Left lobe of liver (tissue), 2 donors: Measurements from ENCODE around the gene CNMD. TPM values are rescaled to one million over a fixed set of nuclear protein-coding genes. Genes with fewer than 3 reads are reported as not detected.

Experiments
- ATAC-seq: fragments of 200-7000 bp; cut with Tn5 transposase; one replicate; pipeline ENCODE4 v1.9.1; 2020; ENCODE audit warnings: mild to moderate bottlenecking, moderate library complexity
- DNase-seq: peaks from one replicate; pipeline ENCODE4 v3.0.0-alpha.2; 2020; ENCODE audit warnings: low spot score
- total RNA-seq: library from RNA; stranded (reverse); gene quantifications from one replicate; pipeline ENCODE4 v1.2.1, GENCODE V29; 2021
- donor health status: DM: no; HTN: no; CAD: no; lungs with moderate emphysema.
- donor health status: DM: no; HTN: yes; CAD: no.

CNMD gene
- total RNA-seq: not detected

DNA sequence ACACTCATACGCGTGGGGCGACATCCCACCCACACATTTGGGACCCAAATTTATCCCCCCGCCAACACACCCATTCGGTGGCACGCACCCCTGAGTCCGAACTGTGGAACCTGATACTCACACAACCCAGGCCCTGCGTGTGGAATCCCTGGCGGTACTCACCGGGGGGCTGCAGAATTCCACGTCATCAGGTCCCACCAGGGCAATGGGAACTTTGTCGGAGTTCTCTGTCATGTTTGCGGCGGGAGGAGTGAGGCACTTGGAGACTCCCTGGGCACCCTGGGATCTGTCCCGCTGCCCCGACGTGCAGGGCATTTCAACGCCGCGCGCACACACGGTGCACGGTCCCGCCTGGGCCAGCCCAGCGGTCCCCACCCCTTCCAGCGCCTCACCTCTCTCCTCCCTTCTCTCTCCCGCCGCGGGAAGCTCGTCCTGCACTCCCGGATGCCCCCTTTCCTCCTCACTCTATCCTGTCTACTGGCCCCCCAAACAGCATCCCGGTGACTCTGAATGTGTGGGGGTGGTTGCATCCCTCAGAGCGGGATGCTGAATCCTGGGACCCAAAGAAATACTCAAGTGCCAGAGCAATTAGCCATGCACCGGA lies at the start of gene CNMD:
TSS of gene CNMD (minus strand) at position 353 of the 604 bp plus-strand sequence. CDS start at position 234, 119 bp downstream.
- ATAC-seq (no peak), DNase-seq (no peak)

DNA sequence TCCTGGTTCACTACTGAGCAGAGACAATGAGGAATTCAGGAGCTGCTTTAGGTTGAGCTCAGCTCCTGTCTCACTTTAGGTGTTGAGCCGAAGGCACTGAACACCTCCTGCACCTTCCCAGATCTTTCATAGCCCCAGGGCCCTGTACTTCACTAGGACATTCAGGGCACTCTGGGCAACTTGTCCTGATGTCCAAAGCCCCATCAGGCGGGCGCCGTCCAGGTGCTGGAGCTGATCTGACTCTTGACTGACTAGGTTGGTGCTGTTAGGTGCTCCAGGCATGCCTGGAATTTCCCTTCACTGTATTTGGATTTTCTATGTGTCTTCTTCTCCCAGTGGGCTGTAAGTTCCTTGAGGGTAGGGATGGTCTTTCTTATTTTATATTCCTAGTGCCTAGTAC lies 48.4 kb upstream of the CNMD start:
- ATAC-seq (no peak), DNase-seq (no peak)

DNA sequence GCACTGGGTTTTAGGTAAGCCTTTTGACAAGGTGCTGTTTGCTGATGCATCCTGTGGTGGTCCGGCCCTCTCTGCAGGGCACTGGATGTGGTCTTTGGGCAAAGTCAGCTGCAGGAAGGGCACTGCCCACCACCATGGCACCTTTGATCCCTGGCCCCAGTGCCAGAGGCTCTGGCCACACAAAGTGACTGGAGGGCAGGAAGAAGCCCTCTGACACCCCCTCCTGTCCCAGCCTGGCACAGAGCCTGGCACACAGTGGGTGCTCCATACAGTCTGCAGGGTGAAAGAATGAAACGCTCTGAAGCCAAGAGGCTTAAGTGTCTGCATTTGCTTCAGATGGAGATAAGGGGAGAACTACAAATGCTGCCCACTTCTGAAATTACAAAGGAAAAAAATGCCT lies 47.6 kb upstream of the CNMD start:
- ATAC-seq (no peak), DNase-seq (no peak)

DNA sequence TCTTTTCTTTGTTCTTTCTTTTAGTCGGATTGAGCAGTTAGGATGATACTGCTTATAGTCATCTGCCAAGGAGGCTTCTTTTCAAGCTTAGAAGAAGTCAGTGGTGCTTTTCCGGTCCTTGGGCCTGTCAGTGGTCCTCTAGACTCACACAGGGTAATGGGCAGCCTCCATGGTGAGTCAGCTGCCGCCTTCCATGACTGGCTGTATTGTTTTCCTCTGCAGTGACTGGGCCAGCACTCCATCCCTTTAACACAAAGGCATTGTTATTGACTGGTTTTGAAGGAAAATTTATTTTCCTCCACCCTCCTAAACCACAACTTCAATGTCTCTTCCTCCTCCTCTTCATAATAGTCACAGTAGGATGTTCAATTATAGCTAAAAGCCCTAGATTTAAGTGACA lies 47.1 kb upstream of the CNMD start:
- no peak for DNase-seq
- no peak for ATAC-seq

DNA sequence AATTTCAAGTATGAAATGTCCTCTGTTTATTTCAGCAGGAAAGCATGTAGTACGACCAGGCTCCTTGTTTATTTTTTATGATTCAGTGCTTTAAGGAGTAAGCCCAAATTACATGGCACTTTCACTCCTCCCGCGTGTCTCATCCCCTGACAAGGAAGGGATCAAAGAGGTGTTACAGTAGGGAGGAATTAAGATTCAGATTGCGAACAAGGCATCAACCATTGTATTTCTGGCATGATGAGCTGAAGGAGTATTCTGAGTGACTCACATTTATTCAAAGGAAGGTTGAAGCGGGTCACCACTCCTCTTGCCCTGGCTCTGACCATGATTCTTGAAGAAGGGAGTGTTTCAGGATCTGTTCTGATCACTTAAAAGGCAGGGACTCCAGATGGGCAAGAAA lies 46.1 kb upstream of the CNMD start:
- ATAC-seq (no peak), DNase-seq (no peak)

- DNase-seq: no peak
Measured at GRCh38 chr13:52784591-52785340, 45.1 kb upstream of the CNMD start.

DNA sequence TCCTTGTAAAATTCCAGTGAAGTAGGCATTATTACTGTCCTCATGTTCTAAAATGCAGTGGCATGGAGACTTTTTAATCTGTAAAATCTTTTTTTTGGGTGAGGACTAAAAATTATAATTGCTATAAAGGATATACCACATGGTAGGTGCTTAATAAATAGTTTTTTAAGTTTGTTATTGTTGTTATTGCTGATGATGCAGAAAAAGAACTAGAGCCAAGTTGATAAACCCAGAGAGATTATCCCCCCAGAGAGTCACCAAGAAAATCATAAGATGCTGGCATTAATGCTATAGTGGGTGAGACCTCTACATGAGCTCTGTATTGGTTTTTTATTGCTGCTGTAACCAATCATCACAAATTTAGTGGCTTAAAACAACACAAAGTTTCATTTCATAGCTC lies 44.3 kb upstream of the CNMD start:
- no peak for DNase-seq
- no peak for ATAC-seq

More at GRCh38 chr13:52784591-52785340, 45.1 kb upstream of the CNMD start:
- no peak for ATAC-seq

DNA sequence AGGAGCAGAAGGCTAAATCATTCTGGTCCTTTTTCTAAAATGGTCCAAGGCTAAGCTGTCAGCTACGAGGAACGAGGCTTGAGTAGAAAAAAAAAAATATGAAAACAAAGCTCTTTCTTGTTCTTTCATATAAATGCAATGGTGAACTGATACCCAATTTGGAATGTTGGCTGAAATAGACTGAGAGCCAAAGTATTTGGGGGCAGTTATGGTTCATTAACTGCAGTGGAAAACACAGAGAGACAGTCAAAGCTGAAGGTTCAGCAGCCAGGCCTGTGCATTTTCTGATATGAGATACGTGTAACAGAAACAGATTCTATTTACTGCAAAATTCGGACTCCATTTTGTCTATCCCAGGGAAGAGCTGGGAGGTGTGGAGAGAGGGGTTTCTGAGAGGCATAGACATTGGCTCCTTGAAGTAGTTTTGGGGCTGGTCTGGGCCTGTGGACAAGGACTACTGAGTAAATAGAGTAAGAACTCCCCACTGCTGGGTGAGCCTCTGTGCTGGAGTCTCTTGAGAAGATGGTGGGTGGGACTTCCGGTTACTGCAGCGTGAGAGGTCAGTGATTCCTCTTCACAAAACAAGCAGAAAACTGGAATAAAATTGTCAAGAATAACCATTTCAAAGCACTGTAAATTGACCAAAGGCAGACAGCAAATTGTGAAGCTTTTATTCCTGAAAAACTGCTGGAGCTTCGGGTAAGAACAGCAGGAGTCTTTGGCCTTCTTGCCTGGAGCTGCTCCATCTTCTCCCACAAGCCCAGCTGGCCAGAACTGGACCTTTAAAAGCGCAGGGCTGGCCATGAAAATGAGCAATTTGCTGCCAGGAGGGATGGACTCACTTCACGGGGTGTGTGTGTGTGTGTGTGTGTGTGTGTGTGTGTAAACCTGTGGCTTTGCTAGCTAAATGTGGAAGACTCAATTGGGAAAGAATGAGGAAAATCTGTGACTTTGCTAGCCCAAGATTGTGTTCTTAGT lies 43.1 kb upstream of the CNMD start:
- no peak for ATAC-seq

GRCh38 chr13:52780611-52781010 lies 41.0 kb upstream of the CNMD start:
- no peak for ATAC-seq
- DNase-seq: no peak

More for the DNA sequence above, 43.1 kb upstream of the CNMD start:
- no peak for DNase-seq

DNA sequence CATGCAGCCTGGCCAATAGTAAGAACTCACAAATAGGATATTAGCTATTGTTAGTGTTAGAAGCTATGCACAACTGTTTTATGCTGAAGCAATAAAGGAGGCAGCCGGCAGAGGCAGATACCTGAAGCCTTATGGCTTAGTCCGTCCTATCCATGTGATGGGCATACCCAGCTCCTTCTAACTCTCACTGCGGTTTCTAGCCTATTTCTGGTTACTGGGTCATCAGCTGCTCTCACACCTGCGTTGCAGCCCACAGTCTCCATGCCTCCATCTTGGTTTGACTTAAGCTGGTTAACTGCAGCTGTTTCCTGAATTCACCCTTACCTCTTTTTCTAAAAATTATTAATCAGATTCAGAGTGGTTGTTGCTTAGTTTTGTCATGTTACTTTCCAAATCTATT lies 40.5 kb upstream of the CNMD start:
- no peak for DNase-seq
- no peak for ATAC-seq

- no peak for ATAC-seq
- DNase-seq: no peak
Measured at GRCh38 chr13:52779103-52779502, 39.5 kb upstream of the CNMD start.

DNA sequence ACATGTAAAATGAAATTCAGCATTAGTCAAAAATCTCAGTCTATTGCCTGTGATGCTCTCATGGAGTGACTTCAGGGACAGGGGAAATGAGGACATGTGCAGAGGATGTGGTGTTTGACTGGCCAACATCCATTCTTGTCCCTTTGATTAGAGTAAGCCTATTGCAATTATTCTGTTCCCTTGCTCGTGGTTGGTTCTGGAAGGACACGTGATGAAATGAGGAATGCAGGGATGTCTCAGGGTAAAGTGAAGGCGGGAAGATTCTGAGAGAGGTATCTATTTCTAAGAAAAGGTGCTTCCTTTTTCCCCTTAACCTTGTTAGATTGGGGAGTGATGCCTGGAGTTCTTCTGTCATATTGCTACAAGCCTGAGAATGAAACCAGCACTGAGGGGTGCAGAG lies 37.1 kb upstream of the CNMD start:
- ATAC-seq (no peak), DNase-seq (no peak)

DNA sequence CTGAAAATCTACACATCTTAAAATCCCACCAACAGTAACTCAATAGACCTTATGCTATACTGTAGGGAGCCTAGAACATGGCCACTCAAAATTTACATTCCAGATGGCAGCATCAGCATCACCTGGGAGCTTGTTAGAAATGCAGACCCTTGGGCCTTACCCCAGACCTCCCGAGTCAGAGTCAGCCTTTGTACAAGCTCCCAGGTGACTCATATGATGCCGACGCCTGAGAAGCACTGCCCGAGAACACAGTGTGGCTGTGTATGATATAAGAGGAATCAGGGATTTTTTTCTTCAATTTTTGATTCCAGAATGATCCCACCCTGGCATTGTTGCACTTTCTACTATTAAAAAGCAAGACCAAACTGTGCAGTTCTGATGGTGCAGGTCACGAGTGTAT lies 35.9 kb upstream of the CNMD start:
- ATAC-seq: no peak
- no peak for DNase-seq

DNA sequence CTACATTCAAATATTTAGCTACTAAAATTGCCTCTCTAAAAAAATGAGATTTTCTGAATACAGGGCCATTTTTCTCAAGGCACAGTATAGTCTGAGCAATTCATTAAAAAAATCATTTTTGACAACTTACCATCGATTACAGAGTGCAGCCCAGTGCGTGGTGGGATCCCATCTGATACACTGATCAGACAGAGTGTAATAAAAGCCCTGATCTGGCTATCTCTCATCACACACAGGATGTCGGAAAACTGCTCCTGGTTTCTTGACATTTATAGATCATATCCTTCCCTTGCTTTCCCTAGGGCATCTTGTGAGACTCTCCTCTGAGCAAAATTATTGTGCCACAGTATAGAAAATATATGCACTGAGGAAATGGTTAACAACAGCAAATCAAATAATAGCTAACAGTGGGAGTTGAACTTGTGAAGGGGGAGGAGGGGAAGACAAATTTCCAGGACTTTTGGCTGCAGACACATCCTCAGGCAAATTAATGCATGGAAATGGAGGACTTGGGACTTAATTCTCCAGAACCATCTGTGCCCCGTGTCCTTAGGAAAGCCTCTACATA lies 28.4 kb upstream of the CNMD start:
- no peak for DNase-seq
- no peak for ATAC-seq

DNA sequence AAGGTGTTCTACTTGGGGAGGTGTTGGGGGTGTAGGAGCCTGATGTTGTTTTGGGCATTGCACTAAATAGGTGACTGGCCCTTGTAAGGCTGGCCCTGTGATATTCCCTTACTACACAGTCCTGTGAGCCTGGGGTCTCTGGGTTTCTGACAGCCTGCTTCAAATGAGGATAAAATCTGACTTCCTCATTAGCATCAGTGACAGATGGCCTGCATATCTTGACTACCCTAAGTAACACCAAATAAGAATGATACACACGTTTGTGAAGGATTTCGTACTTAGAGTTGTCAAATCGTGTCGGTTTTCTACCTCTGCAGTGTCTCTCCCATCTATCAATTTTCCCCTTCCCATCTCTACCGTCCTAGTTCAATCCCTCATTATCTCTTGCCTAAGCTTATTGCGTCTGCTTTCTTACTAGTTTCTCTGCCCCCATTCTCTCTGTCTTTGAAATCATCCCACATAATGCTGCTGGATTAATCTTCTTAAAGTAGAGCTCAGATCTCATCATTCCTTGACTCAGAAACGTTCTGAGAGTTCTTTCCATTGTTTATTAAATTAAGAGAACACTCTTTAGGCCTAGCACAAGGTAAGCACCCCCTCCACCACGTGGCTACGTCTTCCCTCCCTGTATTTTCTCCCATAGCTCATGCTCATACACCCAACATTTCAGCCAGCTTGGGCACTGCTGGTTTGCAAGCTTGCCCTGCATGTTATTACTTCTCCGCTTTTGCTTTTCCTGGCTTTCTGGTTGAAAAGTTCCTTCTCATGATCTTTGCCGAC lies 26.2 kb upstream of the CNMD start:
- ATAC-seq: no peak
- DNase-seq: no peak

DNA sequence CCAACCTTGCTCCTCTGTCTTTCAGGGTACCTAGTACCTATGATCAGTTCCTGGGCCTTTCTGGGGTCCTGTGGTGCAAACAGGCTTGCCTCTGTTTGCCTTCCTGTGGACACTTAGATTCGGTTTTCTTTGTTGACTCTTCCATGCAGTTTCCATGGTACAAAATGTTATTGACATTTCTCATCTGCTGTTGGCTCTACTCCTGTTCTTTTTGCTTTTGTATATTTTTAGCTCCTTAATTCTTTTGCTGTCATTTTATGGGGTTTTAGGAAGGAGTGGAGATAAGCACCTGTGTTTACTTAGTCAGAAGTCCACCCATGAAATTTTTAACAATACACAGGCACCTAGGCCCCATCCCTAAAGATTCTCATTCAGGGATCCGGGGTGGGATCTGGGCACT lies 20.5 kb upstream of the CNMD start:
- DNase-seq (no peak), ATAC-seq (no peak)

DNA sequence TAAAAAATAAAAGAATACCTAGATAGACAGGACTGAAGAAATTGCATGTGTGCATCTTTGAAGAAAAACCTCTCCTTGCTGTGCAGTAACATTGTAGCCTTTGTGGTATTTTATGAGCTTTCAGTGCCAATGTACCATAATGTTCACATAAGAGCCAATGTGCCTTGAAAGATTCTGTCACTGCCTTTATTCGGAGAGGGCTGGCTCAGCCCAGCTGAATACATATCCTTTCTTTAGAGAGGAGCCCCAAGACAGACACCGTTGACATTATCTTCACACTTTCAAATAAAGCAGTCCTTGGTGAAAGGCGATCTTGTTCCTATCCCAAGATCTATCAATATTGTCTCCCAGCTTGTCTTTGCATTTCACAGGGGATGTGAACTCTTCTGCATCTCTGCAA lies 18.5 kb upstream of the CNMD start:
- ATAC-seq (no peak), DNase-seq (no peak)

GRCh38 chr13:52751196-52751595 lies 11.6 kb upstream of the CNMD start:
- ATAC-seq: no peak

DNA sequence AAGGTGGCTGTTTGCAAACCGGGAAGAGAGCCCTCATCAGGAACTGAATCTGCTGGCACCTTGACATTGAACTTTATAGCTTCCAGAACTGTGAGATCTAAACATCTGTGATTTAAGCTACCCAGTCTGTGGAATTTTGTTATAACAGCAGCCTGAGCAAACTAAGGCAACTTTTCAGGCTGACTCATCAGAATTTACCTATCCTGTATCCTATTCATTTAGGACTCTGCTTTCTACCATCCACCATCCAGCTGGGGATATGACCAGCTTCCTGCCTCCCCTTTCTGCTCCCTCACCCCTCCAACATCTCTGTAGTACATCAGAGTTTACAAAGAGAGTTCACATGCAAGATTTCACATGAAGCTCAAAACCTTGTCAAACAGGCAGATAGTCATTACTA lies 11.1 kb upstream of the CNMD start:
- no peak for ATAC-seq
- no peak for DNase-seq

More at GRCh38 chr13:52751196-52751595, 11.6 kb upstream of the CNMD start:
- no peak for DNase-seq

DNA sequence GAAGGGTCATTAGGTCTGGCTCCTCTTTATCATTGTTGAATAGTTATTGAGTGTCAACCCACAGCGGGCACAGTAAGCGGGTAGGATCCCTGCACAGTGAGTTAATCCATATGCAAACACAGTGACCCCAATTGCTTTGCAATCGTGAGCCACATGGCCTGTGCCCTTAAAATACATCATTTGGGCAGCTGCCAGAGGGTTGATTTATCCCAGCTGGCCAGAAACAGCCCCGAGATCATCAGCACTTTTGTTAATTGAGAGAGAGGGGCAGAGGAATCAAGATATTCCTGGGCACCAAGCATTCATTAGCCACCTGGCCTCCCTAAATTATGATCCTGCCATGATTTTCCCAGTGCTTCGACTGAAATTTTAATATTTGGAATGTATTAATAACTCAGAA lies 9.8 kb upstream of the CNMD start:
- DNase-seq (no peak), ATAC-seq (no peak)
